ENCODE results near the gene NEK3.

DNA sequence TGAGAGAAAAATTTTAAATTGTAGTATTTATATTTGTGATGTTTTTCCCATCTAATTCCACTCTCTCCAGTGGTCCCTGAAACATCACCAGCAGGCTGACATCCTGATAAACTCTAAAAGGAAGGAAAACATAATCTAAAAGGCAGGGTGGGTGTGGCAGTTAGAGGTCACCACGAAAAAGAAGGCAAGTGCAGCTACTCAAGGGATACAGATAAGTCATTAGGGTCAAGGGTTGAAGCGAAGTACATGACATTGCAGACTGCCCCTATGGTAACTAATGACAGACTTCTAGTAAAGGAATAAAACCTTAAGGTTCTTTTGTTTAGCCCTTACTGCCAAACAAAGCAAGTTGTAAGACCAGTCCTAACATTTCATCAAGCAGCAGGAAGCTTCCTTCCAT lies 6.0 kb upstream of the NEK3 start:
- no peak for TF ChIP-seq POLR2A (IDR thresholded peaks at IDR 0.05)
- TF ChIP-seq, protein P1, sequence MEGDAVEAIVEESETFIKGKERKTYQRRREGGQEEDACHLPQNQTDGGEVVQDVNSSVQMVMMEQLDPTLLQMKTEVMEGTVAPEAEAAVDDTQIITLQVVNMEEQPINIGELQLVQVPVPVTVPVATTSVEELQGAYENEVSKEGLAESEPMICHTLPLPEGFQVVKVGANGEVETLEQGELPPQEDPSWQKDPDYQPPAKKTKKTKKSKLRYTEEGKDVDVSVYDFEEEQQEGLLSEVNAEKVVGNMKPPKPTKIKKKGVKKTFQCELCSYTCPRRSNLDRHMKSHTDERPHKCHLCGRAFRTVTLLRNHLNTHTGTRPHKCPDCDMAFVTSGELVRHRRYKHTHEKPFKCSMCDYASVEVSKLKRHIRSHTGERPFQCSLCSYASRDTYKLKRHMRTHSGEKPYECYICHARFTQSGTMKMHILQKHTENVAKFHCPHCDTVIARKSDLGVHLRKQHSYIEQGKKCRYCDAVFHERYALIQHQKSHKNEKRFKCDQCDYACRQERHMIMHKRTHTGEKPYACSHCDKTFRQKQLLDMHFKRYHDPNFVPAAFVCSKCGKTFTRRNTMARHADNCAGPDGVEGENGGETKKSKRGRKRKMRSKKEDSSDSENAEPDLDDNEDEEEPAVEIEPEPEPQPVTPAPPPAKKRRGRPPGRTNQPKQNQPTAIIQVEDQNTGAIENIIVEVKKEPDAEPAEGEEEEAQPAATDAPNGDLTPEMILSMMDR (IDR thresholded peaks at IDR 0.05 in 4 of 5, conservative IDR thresholded peaks at IDR 0.05 in 1 of 5): no peak
